CD4-positive, CD25-positive, alpha-beta regulatory T cell (primary cell): ENCODE data around the gene SCYGR5. TPM values are rescaled to one million over a fixed set of nuclear protein-coding genes. Genes with fewer than 3 reads are reported as not detected.

Source experiments
- ATAC-seq, 2 donors: fragments of 150-1000 bp; cut with Tn5 transposase; one replicate each; pipeline ENCODE4 v1.10.0; 2021; ENCODE audit warnings: low read depth in 2 of 2, moderate number of reproducible peaks in 2 of 2, moderate library complexity in 1 of 2
- DNase-seq, 3 donors: peaks; one replicate each; pipeline versions ENCODE4 v3.0.0 to v3.0.0-alpha.2; 2012 to 2022; ENCODE audit warnings: mixed read lengths in 1 of 3
- H3K27ac ChIP-seq: one replicate; pipeline ENCODE4 v1.7.0; 2013; ENCODE audit warnings: mild to moderate bottlenecking, low read length; ENCODE audit not compliant: insufficient read depth, poor library complexity, severe bottlenecking
- H3K27me3 ChIP-seq: one replicate; pipeline ENCODE4 v1.7.0; 2013; ENCODE audit warnings: low read length; ENCODE audit not compliant: control insufficient read depth, insufficient read depth
- H3K36me3 ChIP-seq: one replicate; pipeline ENCODE4 v1.7.0; 2013; ENCODE audit warnings: mild to moderate bottlenecking, low read length, moderate library complexity; ENCODE audit not compliant: control insufficient read depth, insufficient read depth
- H3K4me1 ChIP-seq: 2 replicates; pipeline ENCODE4 v1.7.0; 2013; ENCODE audit warnings: mild to moderate bottlenecking, low read length; ENCODE audit not compliant: insufficient read depth, control insufficient read depth, poor library complexity, severe bottlenecking
- H3K4me3 ChIP-seq: one replicate; pipeline ENCODE4 v1.7.0; 2013; ENCODE audit warnings: low read depth, mild to moderate bottlenecking, low read length, moderate library complexity
- H3K9me3 ChIP-seq, 2 experiments: 1 replicate in 1 of 2; 2 replicates in 1 of 2; pipeline ENCODE4 v1.7.0; 2013; ENCODE audit warnings: low read length in 2 of 2, mild to moderate bottlenecking in 1 of 2, moderate library complexity in 1 of 2; ENCODE audit not compliant: control insufficient read depth in 2 of 2
- H3K27ac Mint-ChIP-seq, 3 donors: one replicate each; pipeline ENCODE4 v1.8.0; 2020 to 2022; ENCODE audit warnings: mild to moderate bottlenecking in 3 of 3, mixed read lengths in 3 of 3, moderate library complexity in 2 of 3
- H3K27me3 Mint-ChIP-seq: one replicate; pipeline ENCODE4 v1.8.0; 2022; ENCODE audit warnings: mild to moderate bottlenecking, mixed read lengths
- H3K36me3 Mint-ChIP-seq: one replicate; pipeline ENCODE4 v1.8.0; 2020; ENCODE audit warnings: mixed read lengths
- H3K4me1 Mint-ChIP-seq, 4 donors: one replicate each; pipeline ENCODE4 v1.8.0; 2020 to 2022; ENCODE audit warnings: mixed read lengths in 4 of 4, mild to moderate bottlenecking in 1 of 4
- H3K4me3 Mint-ChIP-seq, 4 donors: one replicate each; pipeline ENCODE4 v1.8.0; 2020 to 2022; ENCODE audit warnings: mild to moderate bottlenecking in 4 of 4, mixed read lengths in 4 of 4, moderate library complexity in 3 of 4
- H3K9me3 Mint-ChIP-seq, 7 donors: one replicate each; pipeline ENCODE4 v1.8.0; 2020 to 2022; ENCODE audit warnings: mixed read lengths in 7 of 7, mild to moderate bottlenecking in 3 of 7, moderate library complexity in 2 of 7
- polyA plus RNA-seq, 4 donors: library from polyadenylated mRNA; unstranded; fragments of 300-500 nt; fragmentation: Illumina TruSeq; gene quantifications; one replicate each; pipeline ENCODE4 v1.2.3, GENCODE V29; 2021
- total RNA-seq: library from RNA; stranded (reverse); gene quantifications from one replicate; pipeline ENCODE4 v1.2.3, GENCODE V29; 2022

The SCYGR5 gene
- total and polyA plus RNA-seq, 5 donors from 2014 or later: not detected

DNA sequence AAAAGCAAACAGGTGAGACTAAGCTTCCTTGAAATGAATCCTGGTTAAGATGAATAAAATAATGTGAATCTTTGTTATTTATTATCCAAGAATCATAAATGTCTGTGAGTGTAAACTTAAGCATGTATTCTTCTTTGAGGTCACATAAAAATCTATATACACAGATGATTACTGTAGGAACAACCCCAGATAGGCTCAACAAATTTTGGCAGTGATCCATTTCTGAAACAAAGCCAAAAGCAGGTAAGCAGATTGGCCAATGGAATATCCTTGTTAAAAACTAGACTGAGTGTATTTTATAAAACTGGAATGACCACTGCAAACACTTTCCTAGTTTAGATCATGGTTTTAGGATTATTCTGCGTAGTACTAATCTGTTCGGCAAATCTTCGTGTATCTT, 11.3 kb downstream of the SCYGR5 start:
- no peak overlapping the region for H3K27ac Mint-ChIP-seq
- H3K9me3 Mint-ChIP-seq: peaks cover 0 to 2% (median 0%) of the 10 kb centered on the region in 7 donors
- H3K4me3 Mint-ChIP-seq: no peak overlapping the region

GRCh38 chr2:227684258-227684657, 17.7 kb downstream of the SCYGR5 start:
- Mint-ChIP-seq H3K27ac (no peak overlapping the region), H3K4me3 (no peak overlapping the region), H3K36me3 (no peaks in the 10 kb centered on the region), H3K4me1 (no peaks in the 10 kb centered on the region), H3K27me3 (peaks cover 22% of the 10 kb centered on the region), H3K9me3 (peaks cover 0 to 3% (median 0%) of the 10 kb centered on the region in 7 donors)
- DNase-seq (no peak), ATAC-seq (no peak)
- H3K27ac ChIP-seq: no peak overlapping the region
- no peaks in the 10 kb centered on the region for H3K36me3 ChIP-seq
- H3K9me3 ChIP-seq: no peaks in the 10 kb centered on the region
- no peaks in the 10 kb centered on the region for H3K4me1 ChIP-seq
- H3K27me3 ChIP-seq: peaks cover 7% of the 10 kb centered on the region
- H3K4me3 ChIP-seq: no peak overlapping the region

More for the DNA sequence above, 11.3 kb downstream of the SCYGR5 start:
- H3K27me3 Mint-ChIP-seq: no peaks in the 10 kb centered on the region
- DNase-seq: no peak
- Histone ChIP-seq H3K9me3 (no peaks in the 10 kb centered on the region), H3K4me1 (no peaks in the 10 kb centered on the region), H3K27me3 (no peaks in the 10 kb centered on the region), H3K4me3 (no peak overlapping the region), H3K36me3 (no peaks in the 10 kb centered on the region), H3K27ac (no peak overlapping the region)
- ATAC-seq: no peak
- H3K36me3 Mint-ChIP-seq: no peaks in the 10 kb centered on the region
- H3K4me1 Mint-ChIP-seq: no peaks in the 10 kb centered on the region

- no peak overlapping the region for H3K4me3 ChIP-seq
- H3K36me3 ChIP-seq: no peaks in the 10 kb centered on the region
- H3K4me1 ChIP-seq: no peaks in the 10 kb centered on the region
- Mint-ChIP-seq H3K4me3 (no peak overlapping the region), H3K4me1 (no peaks in the 10 kb centered on the region), H3K27me3 (peaks cover 38% of the 10 kb centered on the region), H3K27ac (no peak overlapping the region), H3K36me3 (no peaks in the 10 kb centered on the region), H3K9me3 (peaks cover 0 to 3% (median 0%) of the 10 kb centered on the region in 7 donors)
- no peak overlapping the region for H3K27ac ChIP-seq
- H3K9me3 ChIP-seq: no peaks in the 10 kb centered on the region
- DNase-seq (no peak), ATAC-seq (no peak)
- peaks cover 7% of the 10 kb centered on the region for H3K27me3 ChIP-seq
These were observed 20.6 kb downstream of the SCYGR5 start for GRCh38 chr2:227687189-227687588.

- Histone ChIP-seq H3K27me3 (peaks cover 1% of the 10 kb centered on the region), H3K9me3 (no peaks in the 10 kb centered on the region), H3K36me3 (no peaks in the 10 kb centered on the region), H3K27ac (no peak overlapping the region), H3K4me1 (no peaks in the 10 kb centered on the region), H3K4me3 (no peak overlapping the region)
- no peak for ATAC-seq
- no peak overlapping the region for H3K27ac Mint-ChIP-seq
- no peaks in the 10 kb centered on the region for H3K36me3 Mint-ChIP-seq
- H3K9me3 Mint-ChIP-seq: no peaks in the 10 kb centered on the region
- DNase-seq: no peak
- no peak overlapping the region for H3K4me3 Mint-ChIP-seq
- no peaks in the 10 kb centered on the region for H3K4me1 Mint-ChIP-seq
- peaks cover 15% of the 10 kb centered on the region for H3K27me3 Mint-ChIP-seq
These were observed 30.5 kb downstream of the SCYGR5 start for GRCh38 chr2:227696990-227697679.

DNA sequence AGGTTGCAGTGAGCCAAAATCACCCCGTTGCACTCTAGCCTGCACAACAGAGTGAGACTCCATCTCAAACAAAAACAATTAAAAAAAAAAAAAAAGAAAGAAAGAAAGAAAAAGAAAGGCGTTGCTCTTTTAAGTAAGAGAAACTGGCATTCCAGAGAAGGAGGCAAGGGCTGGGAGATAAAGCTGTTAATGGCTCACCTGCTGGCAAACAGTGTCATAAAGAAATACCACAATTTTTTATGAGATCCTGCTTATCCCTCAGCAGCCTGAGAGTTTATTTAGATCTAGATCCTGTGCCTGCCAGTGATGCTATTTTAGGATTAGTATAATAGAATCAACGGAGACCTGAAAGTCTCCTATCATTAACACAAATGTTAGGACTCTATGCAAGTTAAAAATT, 35.0 kb downstream of the SCYGR5 start:
- no peaks in the 10 kb centered on the region for H3K9me3 ChIP-seq
- H3K36me3 Mint-ChIP-seq: no peaks in the 10 kb centered on the region
- no peak overlapping the region for H3K27ac ChIP-seq
- no peaks in the 10 kb centered on the region for H3K36me3 ChIP-seq
- DNase-seq (no peak), ATAC-seq (no peak)
- H3K4me3 ChIP-seq: no peak overlapping the region
- H3K27me3 Mint-ChIP-seq: peaks cover 5% of the 10 kb centered on the region
- no peak overlapping the region for H3K4me3 Mint-ChIP-seq
- H3K27me3 ChIP-seq: peaks cover 1% of the 10 kb centered on the region
- H3K4me1 Mint-ChIP-seq: no peaks in the 10 kb centered on the region
- H3K9me3 Mint-ChIP-seq: no peaks in the 10 kb centered on the region
- no peak overlapping the region for H3K27ac Mint-ChIP-seq
- no peaks in the 10 kb centered on the region for H3K4me1 ChIP-seq

GRCh38 chr2:227703280-227703732, 36.7 kb downstream of the SCYGR5 start:
- H3K27me3 Mint-ChIP-seq: peaks cover 5% of the 10 kb centered on the region
- DNase-seq (no peak), ATAC-seq (no peak)
- no peak overlapping the region for H3K4me3 ChIP-seq
- no peaks in the 10 kb centered on the region for H3K4me1 Mint-ChIP-seq
- H3K4me1 ChIP-seq: no peaks in the 10 kb centered on the region
- H3K9me3 ChIP-seq: no peaks in the 10 kb centered on the region
- H3K27ac Mint-ChIP-seq: no peak overlapping the region
- H3K27ac ChIP-seq: no peak overlapping the region
- H3K4me3 Mint-ChIP-seq: no peak overlapping the region
- H3K36me3 Mint-ChIP-seq: no peaks in the 10 kb centered on the region
- no peaks in the 10 kb centered on the region for H3K36me3 ChIP-seq
- H3K27me3 ChIP-seq: peaks cover 1% of the 10 kb centered on the region
- no peaks in the 10 kb centered on the region for H3K9me3 Mint-ChIP-seq

- no peaks in the 10 kb centered on the region for H3K4me1 Mint-ChIP-seq
- H3K4me3 ChIP-seq: no peak overlapping the region
- H3K27ac ChIP-seq: no peak overlapping the region
- peaks cover 5% of the 10 kb centered on the region for H3K27me3 Mint-ChIP-seq
- no peaks in the 10 kb centered on the region for H3K4me1 ChIP-seq
- no peak for ATAC-seq
- H3K27ac Mint-ChIP-seq: no peak overlapping the region
- no peak for DNase-seq
- no peaks in the 10 kb centered on the region for H3K36me3 Mint-ChIP-seq
- H3K9me3 Mint-ChIP-seq: no peaks in the 10 kb centered on the region
- peaks cover 1% of the 10 kb centered on the region for H3K27me3 ChIP-seq
- H3K4me3 Mint-ChIP-seq: no peak overlapping the region
- no peaks in the 10 kb centered on the region for H3K9me3 ChIP-seq
- H3K36me3 ChIP-seq: no peaks in the 10 kb centered on the region
These were observed 37.4 kb downstream of the SCYGR5 start for GRCh38 chr2:227703961-227704360.

DNA sequence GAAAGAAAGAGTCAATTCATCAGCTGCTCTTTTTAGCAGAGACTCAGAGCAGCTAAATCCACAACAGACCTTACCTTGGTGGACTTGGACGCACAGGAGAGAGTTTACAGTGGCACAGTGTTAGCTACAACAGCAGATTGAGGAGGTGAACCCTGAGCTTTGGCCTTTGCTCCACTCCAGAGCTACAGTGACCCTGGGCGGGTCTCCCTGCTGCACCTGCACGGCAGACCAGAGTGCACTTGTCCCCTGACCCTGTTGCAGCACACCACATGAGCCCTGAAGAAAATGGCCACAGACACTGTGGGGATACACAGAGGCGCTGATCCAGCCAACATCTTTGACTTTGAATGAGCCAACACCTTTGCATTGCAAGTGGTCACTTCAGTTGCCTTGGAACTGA, 40.3 kb downstream of the SCYGR5 start:
- ATAC-seq (no peak), DNase-seq (no peak)
- no peak overlapping the region for H3K4me3 Mint-ChIP-seq
- Histone ChIP-seq H3K4me1 (no peaks in the 10 kb centered on the region), H3K4me3 (no peak overlapping the region), H3K27ac (no peak overlapping the region), H3K9me3 (no peaks in the 10 kb centered on the region), H3K36me3 (no peaks in the 10 kb centered on the region), H3K27me3 (no peaks in the 10 kb centered on the region)
- H3K36me3 Mint-ChIP-seq: no peaks in the 10 kb centered on the region
- H3K27ac Mint-ChIP-seq: no peak overlapping the region
- H3K27me3 Mint-ChIP-seq: peaks cover 9% of the 10 kb centered on the region
- peaks cover 0 to 2% (median 0%) of the 10 kb centered on the region in 7 donors for H3K9me3 Mint-ChIP-seq
- no peaks in the 10 kb centered on the region for H3K4me1 Mint-ChIP-seq
